ENCODE data around the gene PRPF6.

PRPF6 gene

GRCh38 chr20:64022671-64023360 lies 41.9 kb downstream of the PRPF6 start:
- TF ChIP-seq CTCF (IDR thresholded peaks at IDR 0.05): no peak

GRCh38 chr20:64023361-64024140 lies 42.6 kb downstream of the PRPF6 start:
- TF ChIP-seq CTCF (IDR thresholded peaks at IDR 0.05): no peak

- no peak for TF ChIP-seq CTCF (IDR thresholded peaks at IDR 0.05)
Observed at GRCh38 chr20:64024141-64024990, 43.4 kb downstream of the PRPF6 start.

- no peak for TF ChIP-seq CTCF (IDR thresholded peaks at IDR 0.05)
Observed at GRCh38 chr20:64025101-64025825, 44.3 kb downstream of the PRPF6 start.

- no peak for TF ChIP-seq CTCF (IDR thresholded peaks at IDR 0.05)
Observed at GRCh38 chr20:64025826-64026412, 45.0 kb downstream of the PRPF6 start.

- no peak for TF ChIP-seq CTCF (IDR thresholded peaks at IDR 0.05)
Observed at GRCh38 chr20:64027981-64028685, 47.2 kb downstream of the PRPF6 start.
